HG03025 (cell line): ENCODE data around the gene KMT2B.
A peak's percentile ranks its signal among the peaks of the same experiment; 100 is the strongest.
"Not testable (repeated sequence)": the region's sequence is repeated elsewhere in the genome, so short reads cannot be mapped to it uniquely, and the experiment has no call there.

ENCODE experiments used
- ATAC-seq: cut with Tn5 transposase; IDR thresholded peaks from one replicate; pipeline ENCODE4 v1.9.1; 2021; ENCODE audit warnings: mild to moderate bottlenecking, moderate library complexity; ENCODE audit not compliant: unreplicated experiment, low FRiP score

KMT2B gene

GRCh38 chr19:35717665-35718344 is at the start of gene KMT2B:
KMT2B (plus strand) TSS chr19:35718003; CDS start chr19:35718019, 16 bp downstream.
- ATAC-seq, result peak; percentile 1

GRCh38 chr19:35669566-35669965 is 48.2 kb upstream of the KMT2B start:
- ATAC-seq, result no peak

GRCh38 chr19:35669974-35670373 is 47.8 kb upstream of the KMT2B start:
- ATAC-seq, result no peak

- no peak for ATAC-seq
Measured at GRCh38 chr19:35670686-35671085, 47.1 kb upstream of the KMT2B start.

GRCh38 chr19:35671818-35672217 is 46.0 kb upstream of the KMT2B start:
- ATAC-seq, result no peak

GRCh38 chr19:35673121-35673804 is 44.5 kb upstream of the KMT2B start:
- no peak for ATAC-seq

GRCh38 chr19:35675589-35676140 is 42.1 kb upstream of the KMT2B start:
- no peak for ATAC-seq

- no peak for ATAC-seq
Measured at GRCh38 chr19:35689836-35690235, 28.0 kb upstream of the KMT2B start.

GRCh38 chr19:35691106-35691505 is 26.7 kb upstream of the KMT2B start:
- ATAC-seq, result not testable (repeated sequence)

GRCh38 chr19:35692010-35692409 is 25.8 kb upstream of the KMT2B start:
- ATAC-seq, result no peak

- no peak for ATAC-seq
Measured at GRCh38 chr19:35693422-35693821, 24.4 kb upstream of the KMT2B start.

- ATAC-seq, result no peak
Measured at GRCh38 chr19:35693835-35694599, 23.8 kb upstream of the KMT2B start.

- ATAC-seq, result no peak
Measured at GRCh38 chr19:35695895-35696422, 21.8 kb upstream of the KMT2B start.

GRCh38 chr19:35696835-35697234 is 21.0 kb upstream of the KMT2B start:
- no peak for ATAC-seq

GRCh38 chr19:35702223-35703012 is 15.4 kb upstream of the KMT2B start:
- peak; percentile 89 for ATAC-seq

GRCh38 chr19:35703343-35703742 is 14.5 kb upstream of the KMT2B start:
- no peak for ATAC-seq

- ATAC-seq, result no peak
Measured at GRCh38 chr19:35704218-35704617, 13.6 kb upstream of the KMT2B start, which contains the start of gene ZBTB32. ZBTB32 (plus strand) TSS chr19:35704558; CDS start chr19:35714627, 10,069 bp downstream.

GRCh38 chr19:35708391-35708790 is 9.4 kb upstream of the KMT2B start:
- ATAC-seq, result no peak

GRCh38 chr19:35710784-35711723 is 6.7 kb upstream of the KMT2B start:
- ATAC-seq, result no peak
